KOPT-K1 (cell line): ENCODE results near the gene ACP4.

Experiments
- H3K27ac ChIP-seq: fragments of 200-600 bp; sonication (generic); 2 replicates; pipeline ENCODE4 v1.5.1; 2016; ENCODE audit warnings: antibody characterized with exemption, mild to moderate bottlenecking, low read depth, low read length; ENCODE audit not compliant: poor library complexity, severe bottlenecking
- H3K36me3 ChIP-seq: fragments of 200-600 bp; sonication (generic); 2 replicates; pipeline ENCODE4 v1.5.1; 2017; ENCODE audit warnings: antibody characterized with exemption, mild to moderate bottlenecking, low read length, moderate library complexity; ENCODE audit not compliant: insufficient read depth
- H3K9me3 ChIP-seq: fragments of 200-600 bp; sonication (generic); 2 replicates; pipeline ENCODE4 v1.5.1; 2017; ENCODE audit warnings: antibody characterized with exemption, low read length, mild to moderate bottlenecking; ENCODE audit not compliant: insufficient read depth, poor library complexity, severe bottlenecking

ACP4 gene

DNA sequence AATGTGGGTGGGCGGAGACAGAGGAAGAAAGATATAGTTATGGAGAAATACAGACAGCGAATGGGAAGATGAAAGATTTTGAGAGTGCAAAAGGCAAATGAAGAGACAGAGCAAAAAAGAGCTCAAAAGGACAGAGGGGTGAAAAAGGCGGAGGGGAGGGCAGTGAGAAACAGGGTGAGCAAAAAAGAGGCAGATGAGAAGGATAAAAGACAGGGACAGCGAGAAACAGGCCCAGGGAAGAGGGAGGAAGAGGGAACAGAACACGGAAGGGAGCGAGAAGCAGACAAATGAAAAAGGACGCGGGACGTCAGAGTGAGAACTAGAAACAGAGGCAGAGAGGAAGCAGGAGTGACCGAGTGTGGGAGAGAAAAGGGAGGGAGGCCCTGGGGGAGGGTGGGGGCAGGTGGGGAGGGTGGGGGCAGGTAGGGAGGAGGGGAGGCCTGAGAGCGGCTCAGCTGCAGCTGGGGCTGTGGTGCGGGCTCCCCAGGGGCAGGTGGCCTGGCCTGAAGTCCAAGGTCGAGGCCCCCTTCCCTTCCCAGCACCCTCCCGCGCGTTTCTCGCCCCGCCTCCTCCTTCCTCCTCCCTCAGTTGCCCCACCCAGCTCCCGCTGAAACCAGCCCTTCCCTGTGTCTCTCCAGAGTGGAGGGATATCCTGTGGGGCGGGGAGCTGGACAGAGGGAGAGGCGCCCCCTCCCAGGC, 30.5 kb downstream of the ACP4 start:
- H3K36me3 ChIP-seq = no peaks in the 10 kb centered on the region
- H3K9me3 ChIP-seq = no peaks in the 10 kb centered on the region
- H3K27ac ChIP-seq = no peak overlapping the region

DNA sequence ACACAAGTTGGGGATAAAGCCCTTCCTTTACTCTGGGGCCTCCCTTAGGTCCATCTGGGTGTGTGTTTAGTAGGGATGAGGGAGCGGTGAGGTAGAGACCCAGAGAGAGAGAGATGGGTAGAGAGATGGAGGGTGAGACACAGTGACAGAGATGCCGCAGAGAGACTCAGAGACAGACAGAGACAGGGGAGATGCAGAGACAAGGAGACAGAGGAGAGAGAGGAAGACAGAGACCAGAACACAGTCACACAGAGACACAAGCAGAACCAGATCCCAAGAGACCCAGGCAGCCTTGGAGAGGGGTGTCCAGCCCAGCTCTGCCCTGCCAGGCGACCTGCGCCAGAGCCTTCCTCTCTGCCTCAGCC, 31.0 kb downstream of the ACP4 start:
- Histone ChIP-seq H3K9me3 (no peaks in the 10 kb centered on the region), H3K36me3 (no peaks in the 10 kb centered on the region), H3K27ac (no peak overlapping the region)

DNA sequence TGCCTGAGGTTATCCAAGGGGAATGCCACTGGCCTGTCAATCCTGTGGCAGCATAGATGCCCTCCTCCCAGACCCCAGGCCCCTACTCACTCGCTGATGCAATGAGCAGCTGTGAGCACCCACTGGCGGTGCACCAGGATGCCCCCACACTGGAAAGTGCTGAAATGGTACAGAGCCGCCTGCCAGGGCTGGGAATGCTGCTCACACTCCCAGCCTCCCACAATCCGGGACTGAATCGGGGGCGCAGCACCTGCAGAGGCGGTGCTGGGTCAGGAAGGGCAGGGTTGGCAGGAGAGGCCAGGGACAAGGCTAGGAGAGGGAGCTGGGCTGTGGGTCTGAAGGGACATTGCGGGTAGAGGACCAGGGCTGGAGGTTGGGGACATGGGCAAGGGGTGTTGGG, 31.4 kb downstream of the ACP4 start:
- H3K36me3 ChIP-seq = no peaks in the 10 kb centered on the region
- no peak overlapping the region for H3K27ac ChIP-seq
- H3K9me3 ChIP-seq = no peaks in the 10 kb centered on the region

DNA sequence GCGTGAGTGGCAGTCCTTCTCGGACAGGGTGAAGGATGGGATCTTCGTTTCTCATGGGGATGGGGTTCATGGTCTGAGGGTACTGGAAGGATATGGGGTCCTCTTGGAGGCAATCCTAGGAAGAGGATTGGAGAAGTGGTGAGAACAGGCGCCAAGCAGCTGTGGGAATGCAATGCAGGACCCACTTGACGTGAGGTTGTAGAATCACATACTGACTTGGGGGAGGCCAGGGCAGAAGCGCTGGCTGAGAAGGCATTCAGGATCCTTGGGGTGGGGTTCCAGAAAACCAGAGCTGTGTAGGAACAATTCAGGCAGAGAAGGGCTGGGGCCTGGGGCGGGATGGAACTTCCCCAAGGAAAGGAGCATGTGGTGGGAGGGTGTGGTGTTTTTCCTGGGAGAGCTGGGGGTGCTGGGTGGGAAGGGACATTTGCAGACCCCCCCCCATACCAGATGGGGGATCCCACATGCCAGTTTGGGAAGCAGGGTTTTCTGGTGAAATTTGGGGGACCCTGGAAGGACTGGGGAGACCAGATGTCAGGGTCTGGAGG, 32.5 kb downstream of the ACP4 start:
- H3K9me3 ChIP-seq = no peaks in the 10 kb centered on the region
- H3K36me3 ChIP-seq = no peaks in the 10 kb centered on the region
- H3K27ac ChIP-seq = no peak overlapping the region

DNA sequence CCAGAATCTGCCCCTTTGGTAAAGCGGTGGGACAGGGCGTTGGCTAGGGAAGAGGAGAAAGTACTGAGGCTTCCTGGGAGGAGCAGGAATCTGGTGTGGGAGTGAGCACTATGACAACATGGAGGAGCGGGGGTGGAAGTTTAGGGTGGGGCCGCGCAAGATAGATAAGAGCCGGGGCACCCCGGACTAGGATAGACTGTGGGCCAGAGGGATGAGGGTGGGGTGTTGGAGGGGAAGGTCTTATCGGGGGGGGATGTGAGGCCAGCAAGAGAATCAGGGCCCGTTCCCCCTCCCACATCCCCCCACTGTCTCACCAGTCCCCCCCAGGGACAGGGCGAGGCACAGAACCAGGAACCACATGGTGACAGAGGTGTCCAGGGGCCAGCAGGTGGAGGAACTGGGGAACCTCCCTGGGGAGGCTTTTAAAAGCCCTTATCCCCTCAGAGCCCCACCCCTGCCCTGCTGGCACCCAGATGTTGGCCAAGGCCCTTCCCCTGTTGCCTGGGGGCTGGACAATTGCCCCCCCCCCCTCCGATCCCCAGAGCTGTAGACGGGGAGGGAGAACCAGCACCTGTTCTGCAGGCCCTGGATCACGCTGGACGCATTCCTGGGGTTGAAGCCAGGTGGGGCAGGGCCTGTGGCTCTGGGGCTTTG, 33.3 kb downstream of the ACP4 start, which contains the start of gene KLK1:
TSS of gene KLK1 (minus strand) at position 399 of the 654 bp plus-strand sequence. CDS start at position 360, 39 bp downstream.
- Histone ChIP-seq H3K27ac (no peak within 1 kb of the TSS), H3K36me3 (no peaks in the 10 kb centered on the region), H3K9me3 (no peaks in the 10 kb centered on the region)

DNA sequence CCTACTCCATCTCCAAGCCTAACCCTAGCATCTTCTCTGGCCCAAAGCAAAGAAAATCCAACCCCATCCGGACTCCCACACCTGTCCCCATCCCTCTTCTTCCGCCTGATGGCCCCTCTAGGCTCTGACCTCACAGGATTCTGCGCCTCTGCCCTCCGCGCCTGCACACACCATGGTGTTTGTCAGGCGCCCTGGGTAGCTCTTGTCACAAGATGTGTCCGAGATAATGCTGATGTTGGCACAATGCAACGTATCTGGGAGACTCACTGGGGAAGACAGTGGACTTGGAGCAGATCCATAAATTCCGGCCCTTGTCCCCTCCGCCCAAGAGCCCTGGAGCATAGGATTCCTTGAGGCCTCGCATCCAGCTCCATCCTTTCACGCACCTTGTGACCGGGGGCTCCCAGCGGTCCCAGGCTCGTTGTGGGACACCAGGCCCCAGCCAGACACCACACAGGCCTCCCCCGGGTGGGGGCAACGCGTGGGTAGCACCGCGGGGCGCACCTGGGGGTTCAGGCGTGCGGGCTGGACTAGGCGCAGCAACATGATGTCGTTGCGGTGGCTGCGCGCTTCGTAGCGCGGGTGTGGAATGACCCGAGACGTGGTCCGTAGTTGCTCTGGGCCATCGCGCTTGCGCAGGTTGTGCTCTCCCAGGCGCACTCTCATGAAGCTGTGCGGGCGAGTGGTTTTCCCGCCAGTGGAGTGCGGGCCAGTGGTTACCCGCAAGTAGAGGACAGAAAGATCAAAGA, 36.5 kb downstream of the ACP4 start:
- Histone ChIP-seq H3K27ac (no peak overlapping the region), H3K9me3 (no peaks in the 10 kb centered on the region), H3K36me3 (no peaks in the 10 kb centered on the region)

DNA sequence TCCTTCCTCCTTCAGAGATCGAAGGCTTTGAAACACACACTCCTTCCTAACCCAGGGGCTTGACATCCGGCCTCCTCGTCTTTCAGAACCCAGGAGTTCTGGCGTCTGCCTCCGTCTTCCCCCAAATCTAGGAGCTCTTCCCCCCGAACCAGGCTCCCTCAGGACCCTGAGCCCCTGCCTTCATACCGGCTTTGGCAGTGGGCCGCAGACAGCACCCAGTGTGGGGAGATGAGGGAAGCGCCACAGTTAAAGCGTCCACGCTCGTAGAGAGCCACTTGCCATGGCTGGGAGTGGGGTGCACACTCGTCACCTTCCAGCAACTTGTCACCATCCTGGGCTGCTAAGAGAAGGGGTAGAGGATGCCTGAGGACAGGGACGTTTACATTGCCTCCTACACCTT, 37.3 kb downstream of the ACP4 start:
- H3K36me3 ChIP-seq = no peaks in the 10 kb centered on the region
- no peaks in the 10 kb centered on the region for H3K9me3 ChIP-seq
- no peak overlapping the region for H3K27ac ChIP-seq

DNA sequence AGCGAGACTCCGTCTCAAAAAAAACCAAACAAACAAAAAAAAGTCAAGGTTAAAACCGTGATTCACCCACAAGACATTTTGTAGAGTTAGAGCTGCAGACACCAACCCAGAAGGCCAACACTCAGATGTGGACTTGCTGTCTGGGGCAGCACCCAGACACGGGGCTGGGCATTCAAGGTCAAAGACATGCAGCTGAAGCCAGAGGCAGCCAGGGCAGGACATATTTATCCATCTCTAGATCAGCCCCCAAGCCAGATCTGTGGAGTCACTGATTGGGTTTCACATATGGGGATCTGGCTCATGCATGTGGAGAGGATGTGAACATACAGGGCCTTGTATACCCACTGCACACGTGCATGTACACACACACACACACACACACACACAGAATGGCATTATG, 39.6 kb downstream of the ACP4 start:
- Histone ChIP-seq H3K27ac (no peak overlapping the region), H3K9me3 (no peaks in the 10 kb centered on the region), H3K36me3 (no peaks in the 10 kb centered on the region)

DNA sequence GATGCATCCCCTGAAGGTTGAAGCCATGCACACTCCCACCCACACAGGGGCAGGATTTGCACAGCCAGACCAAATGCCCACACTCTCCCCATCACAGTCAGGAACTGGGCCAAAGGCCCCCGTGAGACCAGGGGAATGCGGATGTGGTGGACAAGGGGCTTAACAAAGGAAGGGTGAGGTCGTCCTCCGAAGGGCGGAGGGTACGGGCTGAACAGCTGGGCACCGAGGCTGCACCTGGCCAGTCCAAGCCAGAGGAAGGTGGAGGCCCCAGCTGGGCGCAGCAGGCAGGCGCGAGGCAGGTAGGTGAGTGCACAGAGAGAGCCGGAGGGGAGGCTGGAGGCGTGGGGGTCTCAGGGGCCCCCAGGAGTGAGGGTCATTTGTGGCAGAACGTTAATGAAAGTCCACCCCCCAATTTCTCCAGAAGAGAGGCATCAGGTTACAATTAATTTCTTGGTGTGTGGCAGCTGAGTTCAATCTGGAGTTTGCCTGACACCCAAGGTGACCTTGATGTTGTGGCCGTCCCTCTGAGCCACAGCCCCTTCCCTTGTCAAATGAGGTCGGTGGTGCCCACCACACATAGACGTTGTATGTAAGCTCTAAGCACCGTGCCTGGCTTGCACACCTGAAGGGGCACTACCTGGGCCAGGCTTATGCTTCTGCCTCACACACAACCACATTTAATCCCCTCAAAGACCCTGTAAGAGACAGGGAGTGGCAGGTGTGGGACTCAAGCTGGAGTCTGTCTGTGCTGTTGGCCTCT, 40.2 kb downstream of the ACP4 start:
- no peaks in the 10 kb centered on the region for H3K9me3 ChIP-seq
- no peak overlapping the region for H3K27ac ChIP-seq
- H3K36me3 ChIP-seq = no peaks in the 10 kb centered on the region

DNA sequence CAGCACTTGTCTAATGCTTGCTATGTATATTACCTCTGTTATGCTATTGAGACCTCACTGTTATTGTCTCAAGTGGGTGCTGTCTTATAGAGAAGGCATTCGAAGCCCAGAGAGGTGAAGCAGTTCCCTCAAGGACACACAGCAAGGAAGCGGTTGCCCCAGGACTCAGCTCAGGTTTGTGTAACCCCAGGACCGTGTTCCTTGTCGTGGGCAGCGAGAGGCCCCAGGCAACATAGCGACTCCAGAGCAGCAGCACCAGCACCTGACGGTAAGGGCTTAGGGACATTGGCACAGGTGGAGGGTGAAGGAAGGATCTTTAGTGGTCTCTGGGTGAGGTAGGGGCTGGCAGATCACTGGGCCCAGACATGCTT, 40.8 kb downstream of the ACP4 start:
- Histone ChIP-seq H3K36me3 (no peaks in the 10 kb centered on the region), H3K9me3 (no peaks in the 10 kb centered on the region), H3K27ac (no peak overlapping the region)

DNA sequence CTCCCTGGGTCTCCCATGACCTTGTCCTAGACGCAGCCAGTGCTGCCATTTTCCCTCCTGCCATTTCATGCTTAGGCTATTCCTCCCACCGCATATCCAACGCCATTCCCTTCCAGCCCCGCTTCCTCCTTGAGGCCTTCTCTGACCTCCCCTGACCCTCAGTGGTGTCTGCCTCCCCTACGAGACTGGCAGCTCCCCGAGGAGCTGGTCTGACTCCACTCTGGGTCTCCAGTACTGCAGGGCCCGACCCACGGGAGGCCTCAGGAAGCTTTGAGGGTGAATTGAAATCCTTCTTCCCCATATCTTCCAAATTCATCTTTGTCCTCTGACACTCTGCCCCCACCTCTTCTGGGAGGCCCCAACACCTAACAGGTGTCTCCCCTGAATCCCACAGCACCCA, 42.5 kb downstream of the ACP4 start:
- H3K27ac ChIP-seq = no peak overlapping the region
- no peaks in the 10 kb centered on the region for H3K9me3 ChIP-seq
- no peaks in the 10 kb centered on the region for H3K36me3 ChIP-seq

DNA sequence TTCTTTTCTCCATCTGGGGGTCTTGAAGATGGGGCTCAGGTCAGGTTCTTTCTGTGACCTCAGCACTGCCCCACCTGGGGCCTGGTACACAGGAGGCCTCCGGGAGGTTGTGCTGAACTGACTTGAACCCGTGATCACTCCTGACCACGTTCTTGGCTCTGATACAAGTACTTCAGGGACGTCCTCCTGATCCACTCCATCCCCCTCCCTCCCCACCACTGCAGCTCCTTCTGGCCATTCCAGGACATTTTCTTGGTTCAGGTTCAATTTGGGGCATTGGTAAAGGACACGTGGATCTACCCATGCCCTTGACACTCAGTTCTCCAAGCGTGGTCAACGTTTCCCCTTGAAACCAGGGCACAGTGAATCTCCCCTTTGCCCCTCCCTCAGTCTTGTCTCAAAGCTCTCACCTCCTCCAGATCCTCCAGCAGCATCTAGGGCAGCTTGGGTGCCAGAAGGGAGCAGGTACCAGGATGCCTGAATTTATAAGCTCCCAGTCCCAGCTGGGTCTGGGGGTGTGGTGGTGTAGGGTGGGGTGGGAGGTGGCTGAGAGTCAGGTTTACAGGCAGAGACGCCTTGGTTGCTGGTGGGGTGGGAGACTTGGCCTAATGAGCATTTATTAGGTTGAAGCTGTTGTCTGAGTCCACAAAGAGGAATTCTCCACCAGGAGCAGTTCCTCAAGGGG, 43.0 kb downstream of the ACP4 start, which contains the start of gene KLK15:
TSS of gene KLK15 (minus strand) at position 458 of the 685 bp plus-strand sequence. CDS start 2,082 bp downstream, outside the sequence.
- no peak within 1 kb of the TSS for H3K27ac ChIP-seq
- H3K9me3 ChIP-seq = no peaks in the 10 kb centered on the region

DNA sequence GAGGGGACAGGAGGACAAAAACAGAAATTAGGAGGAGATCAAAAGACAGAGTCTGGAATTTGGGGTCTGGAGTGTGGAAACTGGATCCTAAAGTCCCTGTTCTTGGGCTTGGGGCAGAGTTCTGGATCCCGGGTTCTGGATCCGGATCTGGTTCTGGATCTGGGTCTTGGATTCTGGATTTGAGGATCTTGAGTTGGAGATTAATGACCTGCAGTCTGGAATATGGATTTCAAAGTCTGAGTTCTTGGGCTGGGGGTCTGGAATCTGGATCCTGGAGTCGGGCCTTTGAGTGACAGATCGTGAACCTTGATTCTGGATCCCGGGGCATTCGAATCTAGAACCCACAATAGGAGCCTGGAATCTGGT, 43.6 kb downstream of the ACP4 start:
- H3K9me3 ChIP-seq = no peaks in the 10 kb centered on the region
- no peaks in the 10 kb centered on the region for H3K36me3 ChIP-seq
- no peak overlapping the region for H3K27ac ChIP-seq

More for the DNA sequence above, 43.0 kb downstream of the ACP4 start, which contains the start of gene KLK15:
- no peaks in the 10 kb centered on the region for H3K36me3 ChIP-seq

DNA sequence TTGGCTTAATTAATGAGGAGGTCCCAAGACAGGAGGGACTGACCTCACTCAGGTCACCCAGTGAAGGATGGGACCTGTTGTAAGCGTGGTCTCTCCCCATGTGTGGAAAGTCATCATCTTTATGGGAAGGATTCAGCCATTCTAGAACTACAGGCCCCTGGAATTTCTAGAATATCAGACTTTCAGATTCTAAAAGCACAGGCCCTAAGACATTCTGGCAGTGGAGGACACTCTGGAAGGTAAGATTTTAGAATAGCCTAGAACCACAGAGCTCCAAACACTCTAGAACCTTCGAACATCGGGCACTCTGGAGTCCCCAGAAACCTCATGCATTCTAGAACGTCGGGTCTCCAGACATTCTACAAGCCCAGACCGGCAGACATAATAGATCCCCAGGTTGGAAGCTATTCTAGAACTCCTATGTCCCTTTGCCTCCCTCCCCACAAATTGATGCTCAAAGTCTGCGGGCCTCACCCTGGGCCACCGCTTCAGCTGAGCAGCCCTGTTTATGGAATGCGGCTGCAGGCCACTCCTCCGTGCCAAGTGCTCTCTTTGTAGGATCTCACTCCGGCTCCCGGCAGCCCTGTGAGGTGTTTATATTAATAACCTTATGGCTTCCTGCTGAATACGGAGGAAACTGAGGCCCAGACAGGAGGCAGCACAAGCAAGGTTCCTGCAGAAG, 45.0 kb downstream of the ACP4 start:
- H3K9me3 ChIP-seq = no peaks in the 10 kb centered on the region
- no peak overlapping the region for H3K27ac ChIP-seq
- H3K36me3 ChIP-seq = no peaks in the 10 kb centered on the region
